D341Med (cell line): ENCODE data around the gene ANKRD65.
A peak's percentile ranks its signal among the peaks of the same experiment; 100 is the strongest.
"Not testable (repeated sequence)": the region's sequence is repeated elsewhere in the genome, so short reads cannot be mapped to it uniquely, and the experiment has no call there.

ENCODE experiments used
- DNase-seq: peaks from one replicate; pipeline ENCODE4 v3.0.0; 2012; ENCODE audit warnings: low spot score

The ANKRD65 gene

DNA sequence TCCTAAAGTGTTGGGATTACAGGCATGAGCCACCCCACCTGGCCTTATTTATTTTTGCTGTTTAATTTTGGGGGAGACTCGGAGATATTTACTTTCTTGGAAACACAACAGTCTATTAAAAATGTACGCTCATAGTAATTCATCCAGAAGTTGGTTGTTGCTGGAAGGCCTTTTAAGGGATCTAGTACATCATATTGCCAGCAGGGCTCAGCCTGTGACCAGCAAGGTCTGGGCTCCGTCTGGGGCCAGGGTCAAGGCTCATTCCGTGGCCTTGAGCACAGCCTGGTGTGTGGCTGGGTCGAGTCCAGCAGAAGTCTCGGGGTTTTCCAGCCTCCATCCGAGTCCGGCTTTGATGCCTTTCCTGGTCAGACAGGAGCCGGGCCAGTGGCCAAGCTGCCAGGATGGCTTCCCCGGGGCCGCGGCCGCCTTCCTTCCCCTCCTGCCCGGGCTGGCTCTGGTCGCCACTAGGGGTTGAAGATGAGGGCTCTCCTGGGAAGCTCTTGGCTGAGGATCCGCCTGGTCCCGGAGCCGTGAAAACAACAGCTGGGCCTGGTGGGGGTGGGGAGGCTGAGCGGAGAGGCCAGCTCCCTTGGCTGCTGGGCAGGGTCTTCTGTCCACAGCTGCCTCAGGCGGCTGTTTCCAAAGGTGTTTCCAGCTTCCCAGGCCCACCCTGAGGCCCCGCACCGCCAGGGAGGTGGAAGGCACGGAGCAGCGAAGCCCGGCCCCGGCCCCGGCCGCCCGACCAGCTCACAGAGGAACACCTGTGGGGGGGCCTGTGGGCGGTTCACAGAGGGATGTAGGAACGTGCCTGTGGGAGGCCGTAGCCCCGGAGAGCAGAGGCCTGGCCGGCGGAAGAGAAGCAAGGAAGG lies 9.3 kb upstream of the ANKRD65 start:
- DNase-seq, result peak; percentile 79

DNA sequence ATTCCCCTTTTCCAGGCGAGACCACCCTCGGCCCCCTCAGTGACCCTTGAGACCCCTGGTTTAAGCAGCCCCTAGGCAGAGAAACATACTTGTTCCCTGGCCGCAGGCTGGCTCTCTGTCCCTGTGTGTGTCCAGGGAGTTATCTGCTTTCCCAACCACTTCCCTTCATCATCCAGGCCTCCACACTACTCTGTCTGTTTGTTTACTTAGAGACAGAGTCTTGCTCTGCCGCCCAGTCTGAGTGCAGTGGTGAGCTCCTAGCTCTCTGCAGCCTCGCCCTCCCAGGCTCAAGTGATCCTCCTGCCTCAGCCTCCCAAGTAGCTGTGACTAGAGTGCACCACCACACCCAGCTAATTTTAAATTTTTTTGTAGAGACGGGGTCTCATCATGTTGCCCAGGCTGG lies 8.6 kb upstream of the ANKRD65 start:
- DNase-seq, result no peak

DNA sequence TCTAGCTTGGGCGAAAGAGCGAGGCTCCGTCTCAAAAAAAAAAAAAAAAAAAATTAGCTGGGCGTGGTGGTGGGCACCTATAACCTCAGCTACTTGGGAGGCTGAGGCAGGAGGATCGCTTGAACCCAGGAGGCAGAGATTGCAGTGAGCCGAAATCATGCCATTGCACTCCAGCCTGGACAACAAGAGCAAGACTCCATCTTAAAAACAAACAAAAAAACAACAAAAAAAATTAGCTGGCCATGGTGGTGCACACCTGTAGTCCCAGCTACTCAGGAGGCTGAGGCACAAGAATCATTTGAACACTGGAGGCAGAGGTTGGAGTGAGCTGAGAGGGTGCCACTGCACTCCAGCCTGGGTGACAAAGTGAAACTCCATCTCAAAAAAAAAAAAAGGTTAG lies 7.9 kb upstream of the ANKRD65 start:
- DNase-seq, result not testable (repeated sequence)

DNA sequence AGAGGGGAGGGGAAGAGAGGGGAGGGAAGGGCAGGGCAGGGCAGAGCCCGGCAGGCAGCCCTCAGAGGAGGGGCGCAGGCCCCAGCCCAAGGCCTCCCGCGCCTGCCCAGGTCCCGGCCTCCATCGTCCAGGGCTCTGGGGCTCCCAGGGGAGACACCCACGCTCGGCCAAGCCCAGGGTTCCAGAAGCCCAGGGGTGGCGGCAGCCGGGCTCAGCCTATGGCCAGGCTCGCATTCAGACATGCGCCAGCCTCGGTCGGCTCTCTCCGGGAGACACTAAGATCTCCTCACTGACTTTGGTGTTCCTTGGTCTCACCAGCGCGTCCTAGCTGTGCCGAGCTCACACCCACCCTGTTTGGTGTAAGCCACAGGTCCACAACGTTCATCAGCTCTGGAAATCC lies 7.1 kb upstream of the ANKRD65 start:
- peak; percentile 36 for DNase-seq

DNA sequence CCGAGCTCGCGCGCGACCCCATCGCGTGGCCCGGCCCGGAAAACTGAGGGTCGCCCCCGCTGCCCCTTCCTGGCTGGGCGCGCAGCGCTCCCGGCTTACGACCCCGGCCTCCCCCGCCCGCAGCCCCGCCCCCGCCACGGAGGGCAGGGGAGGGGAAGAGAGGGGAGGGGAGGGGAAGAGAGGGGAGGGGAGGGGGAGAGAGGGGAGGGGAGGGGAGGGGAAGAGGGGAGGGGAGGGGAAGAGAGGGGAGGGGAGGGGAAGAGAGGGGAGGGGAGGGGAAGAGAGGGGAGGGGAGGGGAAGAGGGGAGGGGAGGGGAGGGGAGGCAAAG lies 6.7 kb upstream of the ANKRD65 start:
- no peak for DNase-seq

DNA sequence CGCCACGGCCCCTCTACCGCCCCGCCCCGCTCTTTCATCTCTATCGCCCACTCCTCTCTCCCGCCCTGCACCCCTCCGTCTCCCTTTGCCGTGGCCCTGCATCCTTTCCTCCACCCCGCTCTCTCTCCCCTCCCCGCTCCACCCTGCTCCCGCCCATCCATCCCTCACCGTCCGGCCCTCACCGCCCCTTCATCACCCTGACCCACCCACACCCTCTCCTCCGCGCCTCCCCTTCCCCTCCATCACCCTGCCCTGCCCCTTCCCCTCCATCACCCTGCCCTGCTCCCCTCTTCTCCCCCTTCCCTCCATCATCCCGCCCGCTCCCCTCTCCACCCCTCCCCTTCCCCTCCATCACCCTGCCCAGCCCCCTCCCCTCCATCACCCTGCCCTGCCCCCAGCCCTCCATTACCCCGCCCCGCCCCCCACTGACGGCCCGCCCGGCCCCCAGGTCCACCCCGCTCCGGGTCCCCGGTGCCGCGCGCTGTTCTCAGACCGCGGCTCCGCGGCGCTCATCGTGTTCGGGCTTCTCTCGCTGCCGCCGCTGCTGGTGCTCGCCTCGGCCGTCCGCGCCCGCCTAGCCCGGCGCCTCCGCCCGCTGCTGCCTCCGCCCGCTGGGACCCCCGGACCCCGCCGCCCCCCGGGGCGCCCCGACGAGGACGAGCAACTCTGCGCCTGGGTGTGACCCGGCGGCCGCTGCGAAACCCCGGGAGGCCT lies 6.2 kb upstream of the ANKRD65 start:
- DNase-seq, result peak; percentile 70

DNA sequence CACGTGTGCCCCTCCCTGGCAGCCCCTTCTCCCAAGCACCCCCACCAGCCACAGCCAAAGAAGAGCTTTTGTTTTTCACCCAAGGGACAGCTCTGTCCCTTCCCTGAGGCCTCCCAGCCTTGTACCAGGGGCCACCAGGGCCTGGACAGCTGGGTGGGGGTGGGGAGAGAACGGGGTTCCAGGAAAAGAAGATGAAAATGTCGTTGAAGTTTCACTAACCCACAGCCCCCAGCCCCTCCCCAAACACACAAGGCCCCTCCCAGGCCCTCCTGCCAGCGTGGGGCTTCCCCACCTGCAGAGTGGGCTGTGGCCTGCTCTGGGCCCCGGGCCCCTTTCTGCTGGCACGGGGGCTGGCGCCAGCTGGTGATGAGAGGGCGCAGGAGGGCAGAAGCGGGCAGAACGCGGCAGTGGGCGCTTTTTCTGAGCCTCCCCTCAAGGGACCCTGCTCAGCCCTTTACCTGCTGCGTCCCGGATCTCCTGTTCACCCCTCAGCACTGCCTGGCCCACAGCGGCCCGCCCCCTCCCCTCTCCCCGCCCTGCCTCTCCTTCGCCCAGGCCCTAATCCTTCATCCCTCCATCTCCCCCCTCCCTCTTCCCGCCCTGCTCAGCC lies 5.5 kb upstream of the ANKRD65 start:
- peak; percentile 67 for DNase-seq

DNA sequence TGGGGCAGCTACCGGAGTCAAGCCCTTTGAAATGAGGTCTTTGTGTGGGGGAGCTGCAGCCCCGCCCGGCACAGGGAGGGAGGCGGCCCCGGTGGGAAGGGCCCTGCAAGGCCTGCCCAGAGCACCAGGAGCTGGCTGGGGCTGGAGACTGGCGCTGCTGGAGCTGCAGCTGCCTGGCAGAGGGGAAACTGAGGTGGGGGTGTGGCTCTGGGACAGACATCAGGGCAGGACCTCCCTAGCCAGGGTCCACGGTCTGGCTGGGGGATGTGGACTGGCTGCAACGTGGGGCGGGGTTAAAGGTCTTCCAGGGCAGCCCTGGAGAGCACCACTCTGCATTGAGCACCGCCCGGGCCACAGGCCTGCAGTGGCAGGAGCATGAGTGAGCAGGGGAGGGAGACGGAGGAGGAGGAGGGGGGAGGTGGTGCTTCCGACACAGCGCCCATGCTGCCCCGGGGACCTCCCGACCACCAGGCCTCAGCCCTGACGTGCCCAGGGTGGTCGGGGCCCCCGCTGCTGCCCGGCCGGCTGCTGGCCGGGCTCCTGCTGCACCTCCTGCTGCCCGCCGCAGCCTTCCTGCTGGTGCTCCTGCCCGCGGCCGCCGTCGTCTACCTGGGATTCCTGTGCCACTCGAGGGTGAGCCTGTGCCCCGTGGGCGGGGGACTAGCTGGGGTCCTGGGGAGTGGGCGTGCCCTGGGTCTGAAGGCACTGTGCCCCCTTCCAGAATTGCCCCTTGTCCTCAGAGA lies 4.8 kb upstream of the ANKRD65 start:
- peak; percentile 37 for DNase-seq

DNA sequence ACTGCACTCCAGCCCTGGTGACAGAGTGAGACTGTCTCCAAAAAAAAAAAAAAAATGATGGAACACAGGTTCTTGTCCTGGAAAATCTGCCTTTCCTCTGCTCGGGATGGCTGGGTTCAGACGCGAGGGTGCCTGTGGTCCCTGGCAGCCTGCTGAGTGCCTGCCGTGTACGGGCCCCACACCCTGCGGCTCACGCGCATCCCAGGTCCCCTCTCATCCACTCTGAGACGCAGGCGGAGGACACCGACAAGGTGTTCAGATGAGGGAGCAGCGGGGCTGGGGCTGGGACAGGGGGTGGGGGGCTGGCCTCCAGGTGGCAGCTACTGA lies 4.3 kb upstream of the ANKRD65 start:
- DNase-seq, result no peak

DNA sequence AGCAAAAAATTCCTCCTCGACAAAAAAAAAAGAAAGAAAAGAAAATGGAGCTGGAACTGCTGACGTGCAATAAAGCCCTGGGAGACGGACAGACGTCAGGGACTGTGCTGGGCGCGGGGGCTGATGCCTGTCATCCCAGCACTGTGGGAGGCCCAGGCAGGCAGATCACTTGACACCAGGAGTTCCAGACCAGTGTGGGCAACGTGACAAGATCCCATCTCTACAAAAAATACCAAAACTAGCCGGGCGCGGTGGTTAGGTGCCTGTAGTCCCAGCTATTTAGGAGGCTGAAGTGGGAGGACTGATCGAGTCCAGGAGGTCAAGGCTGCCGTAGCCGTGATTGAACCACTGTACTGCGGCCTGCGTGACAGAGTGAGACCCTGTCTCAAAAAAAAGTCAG lies 3.6 kb upstream of the ANKRD65 start:
- no peak for DNase-seq

DNA sequence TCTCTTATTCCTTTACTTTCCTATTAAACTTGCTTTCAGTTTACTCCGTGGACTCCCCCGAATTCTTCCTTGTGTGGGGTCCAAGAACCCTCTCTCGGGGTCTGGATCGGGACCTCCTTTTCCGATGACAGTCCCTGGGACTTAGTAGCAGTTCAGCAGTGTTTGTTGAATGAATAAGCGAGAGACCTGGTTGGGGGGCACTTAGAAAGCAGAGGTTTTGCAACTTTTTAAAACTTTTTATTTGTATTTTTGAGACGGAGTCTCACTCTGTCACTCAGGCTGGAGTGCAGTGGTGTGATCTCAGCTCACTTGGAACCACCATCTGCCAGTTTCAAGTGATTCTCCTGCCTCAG lies 2.1 kb upstream of the ANKRD65 start:
- no peak for DNase-seq

DNA sequence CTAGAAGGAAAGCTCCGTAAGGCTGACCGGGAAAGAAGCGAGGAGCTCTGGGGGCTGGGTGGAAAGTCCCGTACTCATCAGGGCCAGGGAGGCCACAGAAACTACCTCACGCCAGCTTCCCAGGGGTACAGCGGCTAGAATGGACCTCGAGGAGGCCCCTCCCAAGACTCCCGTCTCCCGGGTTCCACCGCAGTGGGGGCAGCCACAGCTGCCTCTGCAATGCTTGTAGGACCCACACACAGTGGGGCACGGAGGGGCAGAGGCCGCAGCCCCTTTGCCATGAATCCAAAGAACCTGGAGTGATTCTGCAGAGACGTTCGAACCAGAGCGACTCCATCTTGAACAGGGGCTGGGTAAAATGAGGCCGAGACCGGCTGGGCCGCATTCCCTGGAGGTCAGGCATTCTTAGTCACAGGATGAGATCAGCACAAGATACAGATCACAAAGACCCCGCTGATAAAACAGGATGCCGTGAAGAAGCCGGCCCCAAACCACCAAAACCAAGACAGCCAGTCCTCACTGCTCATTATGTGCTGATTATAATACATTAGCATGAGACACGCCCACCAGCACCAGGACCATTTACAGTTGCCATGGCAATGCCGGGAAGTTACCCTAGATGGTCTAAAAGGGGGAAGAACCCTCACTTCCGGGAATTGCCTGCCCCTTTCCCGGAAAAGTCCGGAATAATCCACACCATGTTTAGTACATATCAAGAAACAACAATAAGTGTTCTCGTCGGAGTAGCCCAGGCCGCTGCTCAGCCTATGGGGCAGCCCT lies 1.6 kb upstream of the ANKRD65 start:
- peak; percentile 5 for DNase-seq

DNA sequence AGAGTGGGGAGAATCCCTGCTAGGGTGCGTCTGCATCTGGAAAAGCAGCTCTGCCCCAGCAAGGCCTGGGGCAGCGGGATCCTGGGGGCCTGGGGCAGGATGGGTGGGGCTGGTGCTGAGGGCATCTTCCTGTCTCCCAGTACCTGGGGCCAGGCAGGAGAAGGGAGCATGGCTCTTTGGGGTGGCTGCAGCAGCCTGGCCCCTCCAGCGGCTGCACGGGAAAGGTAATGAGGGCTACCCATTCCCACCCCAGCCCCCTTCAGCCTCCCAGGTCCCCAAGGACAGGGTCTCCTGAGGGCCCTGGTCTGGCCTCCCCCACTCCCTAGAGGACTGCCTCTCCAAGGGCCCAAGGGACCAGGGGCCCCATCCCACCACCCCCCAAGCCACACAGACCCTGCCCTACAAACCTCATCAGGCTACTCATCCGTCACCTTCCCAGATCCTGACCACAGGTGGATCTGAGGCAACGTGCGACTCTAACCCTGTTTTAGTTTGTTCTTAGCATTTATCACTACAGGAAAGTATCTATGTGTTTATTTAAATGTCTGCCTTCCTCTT lies 910 bp upstream of the ANKRD65 start:
- DNase-seq, result peak; percentile 21

DNA sequence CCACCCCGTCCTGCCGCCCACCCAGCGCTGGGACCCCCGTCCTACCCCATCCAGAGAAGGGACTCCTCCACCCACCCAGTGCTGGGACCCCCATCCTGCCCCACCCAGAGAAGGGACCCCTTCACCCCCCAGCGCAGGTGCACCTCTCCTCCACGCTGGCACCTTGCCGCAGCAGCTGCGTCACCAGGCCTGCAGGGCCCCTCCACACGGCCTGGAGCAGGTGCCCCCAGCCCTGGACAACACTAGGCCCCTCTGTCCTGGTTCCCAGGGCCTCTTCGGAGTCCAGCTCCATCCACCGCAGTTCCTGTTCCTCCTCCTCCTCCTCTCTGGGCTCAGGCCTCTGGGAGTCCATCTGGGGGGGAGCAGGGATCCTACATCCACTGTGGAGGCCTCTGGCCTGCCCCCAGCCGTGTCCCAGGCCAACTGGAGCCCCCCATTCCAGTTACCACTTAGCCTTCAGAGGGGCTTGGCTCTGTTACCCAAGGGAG lies 378 bp downstream of the ANKRD65 start:
- peak; percentile 20 for DNase-seq

DNA sequence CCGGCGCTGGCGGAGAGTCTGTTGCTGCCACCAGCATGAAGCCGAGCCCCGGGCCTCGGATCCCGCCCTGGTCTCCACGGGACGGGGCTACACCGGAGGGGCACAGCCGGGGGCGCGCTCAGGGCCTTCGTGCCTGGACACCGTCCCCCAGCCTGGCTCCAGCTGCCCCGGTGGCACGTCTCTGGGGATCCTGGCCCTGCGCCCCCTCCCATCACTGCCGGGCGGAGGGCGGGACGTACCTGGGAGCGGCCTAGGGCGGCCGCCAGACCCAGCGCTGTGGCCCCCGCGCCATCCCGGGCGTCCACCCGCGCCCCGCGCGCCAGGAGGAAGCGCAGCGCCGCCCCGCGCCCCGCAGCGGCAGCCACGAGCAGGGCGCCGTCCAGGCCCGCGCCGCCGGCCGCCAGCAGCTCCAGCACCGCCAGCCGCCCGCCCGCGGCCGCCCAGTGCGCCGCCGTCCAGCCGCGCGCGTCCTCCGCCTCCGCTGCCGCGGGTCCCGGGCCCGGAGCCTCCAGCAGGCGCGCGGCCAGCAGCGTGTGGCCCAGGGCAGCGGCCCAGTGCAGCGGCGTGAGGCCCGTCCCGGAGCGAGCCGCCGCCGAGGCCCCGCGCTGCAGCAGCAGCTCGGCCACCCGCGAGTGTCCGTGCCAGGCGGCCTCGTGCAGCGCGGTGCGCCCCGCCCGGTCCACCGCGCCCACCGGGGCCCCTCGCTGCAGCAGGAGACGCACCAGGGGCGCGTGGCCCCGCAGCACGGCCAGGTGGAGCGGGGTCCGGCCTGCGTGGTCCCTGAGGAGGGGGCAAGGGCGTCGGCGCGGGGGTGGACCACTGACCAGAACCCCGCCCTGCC lies 1.0 kb downstream of the ANKRD65 start:
- DNase-seq, result peak; percentile 31

DNA sequence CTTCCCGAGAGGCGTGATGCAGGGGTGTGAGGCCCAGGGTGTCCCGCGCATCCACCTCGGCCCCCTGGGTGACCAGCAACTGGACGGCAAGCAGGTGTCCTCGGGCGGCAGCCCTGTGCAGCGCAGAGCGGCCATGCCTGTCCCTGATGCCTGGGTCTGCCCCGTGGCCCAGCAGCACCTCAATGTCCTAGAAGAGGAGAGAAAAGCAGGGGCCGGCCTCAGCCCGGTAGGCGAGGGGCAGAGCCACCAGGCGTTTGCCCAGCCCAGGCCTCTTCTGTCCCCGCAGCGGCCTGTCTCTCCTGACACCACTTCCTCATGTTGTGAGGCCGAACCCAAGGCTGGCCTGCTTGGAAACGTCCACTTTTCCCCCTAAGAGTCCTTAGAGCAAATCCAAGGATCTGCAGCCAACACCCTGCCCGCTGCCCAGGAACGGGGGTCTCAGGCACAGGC lies 1.7 kb downstream of the ANKRD65 start:
- peak; percentile 17 for DNase-seq

DNA sequence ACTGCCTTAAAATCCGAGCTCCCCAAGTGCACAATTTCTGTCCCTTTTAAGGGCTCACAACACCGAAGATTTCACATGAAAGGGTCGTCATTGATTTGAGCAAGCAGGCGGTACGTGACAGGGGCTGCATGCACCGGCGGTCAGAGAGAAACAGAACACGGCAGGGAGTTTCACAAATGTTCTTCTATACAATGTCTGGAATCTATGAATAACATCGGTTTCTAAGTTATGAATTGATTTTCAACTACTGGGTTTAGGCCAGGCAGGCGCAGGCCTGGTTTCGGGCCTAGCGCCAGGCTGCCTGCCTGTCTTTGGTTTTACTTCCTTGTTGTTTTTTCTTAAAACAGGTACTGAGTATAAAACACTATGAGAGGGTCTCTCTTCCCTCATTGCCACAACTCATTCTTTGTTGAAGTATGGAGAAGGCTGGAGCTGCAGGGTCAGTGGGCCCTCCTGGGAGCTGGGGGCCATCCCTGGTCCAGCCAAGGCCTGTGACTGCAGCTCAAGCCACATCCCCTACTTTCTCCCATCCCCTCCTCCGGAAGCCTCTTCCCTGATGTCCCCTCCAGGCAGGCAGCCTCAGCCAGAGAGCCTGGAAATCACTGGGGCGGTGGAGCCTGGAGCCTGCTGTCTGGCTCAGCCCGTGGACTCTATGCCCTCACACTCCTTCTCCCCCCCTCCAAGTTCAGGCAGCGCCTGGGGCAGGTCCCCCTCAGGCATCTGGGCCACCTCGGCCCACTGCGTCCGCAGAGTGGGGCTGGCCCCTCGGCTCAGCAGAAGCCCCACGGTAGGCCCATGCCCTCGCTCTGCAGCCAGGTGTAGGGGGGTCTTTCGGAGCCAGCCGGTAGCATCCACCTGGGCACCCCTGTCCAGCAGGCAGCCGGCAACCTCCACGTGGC lies 2.4 kb downstream of the ANKRD65 start:
- peak; percentile 14 for DNase-seq

DNA sequence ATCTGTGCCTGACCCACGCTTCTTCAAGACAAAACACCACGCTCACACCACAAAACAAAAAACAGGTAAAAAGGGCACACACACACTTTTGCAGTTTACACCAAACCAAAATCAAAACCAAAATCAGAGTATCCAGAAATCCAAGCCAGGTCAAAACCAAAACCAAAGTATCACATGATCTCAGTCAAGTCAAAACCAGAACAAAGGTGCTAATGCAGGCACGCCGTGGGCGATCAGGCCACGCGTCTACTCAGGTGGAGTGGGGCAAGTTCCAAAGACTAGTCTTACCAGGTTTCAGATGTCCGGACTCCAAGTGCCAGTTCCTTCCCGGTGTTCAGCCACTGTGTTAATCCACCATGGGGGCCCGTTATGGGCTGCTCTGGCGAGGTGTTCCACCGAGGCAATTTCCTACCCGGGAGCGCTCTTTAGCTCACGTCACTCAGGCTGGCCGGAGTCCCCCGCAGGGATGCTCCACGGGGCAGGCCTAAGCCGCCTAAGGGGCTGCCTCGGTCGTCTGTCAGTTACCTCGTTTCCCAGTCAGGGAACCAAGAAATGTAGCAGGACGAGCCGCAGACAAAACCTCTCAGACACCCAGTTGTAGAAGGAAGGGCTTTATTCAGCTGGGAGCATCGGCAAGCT lies 3.1 kb downstream of the ANKRD65 start:
- DNase-seq, result not testable (repeated sequence)

DNA sequence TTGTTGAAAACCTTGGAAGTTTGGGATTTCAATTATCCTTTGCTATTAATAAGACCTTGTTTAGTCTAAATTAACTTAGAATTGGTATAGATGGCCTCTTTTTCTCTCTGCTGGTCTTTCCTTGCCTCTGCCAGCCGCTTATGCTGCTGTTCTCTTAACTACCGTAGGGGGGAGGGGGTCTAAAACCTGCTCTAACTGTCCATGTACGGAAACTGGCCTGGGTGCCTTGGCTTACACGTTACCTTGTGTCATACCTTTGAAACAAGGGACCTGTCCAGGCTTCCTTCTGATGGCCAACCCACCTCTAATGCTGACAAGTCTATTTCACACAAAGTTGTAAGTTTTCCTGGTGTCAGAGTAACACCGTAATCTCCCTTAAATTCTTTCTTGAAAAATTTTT lies 3.7 kb downstream of the ANKRD65 start:
- not testable (repeated sequence) for DNase-seq
